Spleen (tissue), 7 donors: ENCODE results near the gene MAP4K3.

Experiments used
- POLR2A ChIP-seq, 3 donors: fragments of 450-650 bp; IDR thresholded peaks; one replicate each; pipeline ENCODE4 v1.5.1; 2017; ENCODE audit warnings: antibody characterized with exemption in 3 of 3, mild to moderate bottlenecking in 1 of 3
- TF ChIP-seq, protein P1 (sequence below), 11 experiments: fragments of 200-600 bp in 7 of 11; fragments of 450-650 bp in 4 of 11; sonication (generic) in 4 of 11; IDR thresholded peaks in 8 of 11; conservative IDR thresholded peaks in 3 of 11; 1 replicate in 7 of 11; 2 replicates in 4 of 11; pipeline versions ENCODE4 v1.4.0 to v1.8.0; 2016 to 2021; ENCODE audit warnings: antibody characterized with exemption in 11 of 11, inconsistent platforms in 4 of 11, mild to moderate bottlenecking in 1 of 11
- donor health status: DM: no; HTN: no; CAD: no; lungs with moderate emphysema.
- donor health status: DM: no; HTN: no; CAD: no.
- donor health status: DM: no; HTN: no; CAD: no.

DNA sequence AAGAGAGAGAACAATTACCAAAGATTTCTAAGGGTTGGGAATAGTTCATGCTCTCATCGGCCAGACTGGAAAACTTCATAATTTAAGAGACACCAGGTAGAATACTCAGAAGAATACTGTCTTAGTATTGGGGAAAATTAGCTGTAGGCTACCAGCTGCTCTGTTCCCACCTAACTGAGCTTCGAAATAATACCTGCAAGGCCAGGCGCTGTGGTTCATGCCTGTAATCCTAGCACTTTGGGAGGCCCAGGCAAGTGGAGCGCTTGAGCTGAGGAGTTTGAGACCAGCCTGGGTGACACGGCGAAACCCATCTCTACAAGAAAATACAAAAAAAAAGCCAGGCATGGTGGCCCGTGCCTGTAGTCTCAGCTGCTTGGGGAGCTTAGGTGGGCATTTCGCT lies 35.8 kb downstream of the MAP4K3 start:
- TF ChIP-seq, protein P1, sequence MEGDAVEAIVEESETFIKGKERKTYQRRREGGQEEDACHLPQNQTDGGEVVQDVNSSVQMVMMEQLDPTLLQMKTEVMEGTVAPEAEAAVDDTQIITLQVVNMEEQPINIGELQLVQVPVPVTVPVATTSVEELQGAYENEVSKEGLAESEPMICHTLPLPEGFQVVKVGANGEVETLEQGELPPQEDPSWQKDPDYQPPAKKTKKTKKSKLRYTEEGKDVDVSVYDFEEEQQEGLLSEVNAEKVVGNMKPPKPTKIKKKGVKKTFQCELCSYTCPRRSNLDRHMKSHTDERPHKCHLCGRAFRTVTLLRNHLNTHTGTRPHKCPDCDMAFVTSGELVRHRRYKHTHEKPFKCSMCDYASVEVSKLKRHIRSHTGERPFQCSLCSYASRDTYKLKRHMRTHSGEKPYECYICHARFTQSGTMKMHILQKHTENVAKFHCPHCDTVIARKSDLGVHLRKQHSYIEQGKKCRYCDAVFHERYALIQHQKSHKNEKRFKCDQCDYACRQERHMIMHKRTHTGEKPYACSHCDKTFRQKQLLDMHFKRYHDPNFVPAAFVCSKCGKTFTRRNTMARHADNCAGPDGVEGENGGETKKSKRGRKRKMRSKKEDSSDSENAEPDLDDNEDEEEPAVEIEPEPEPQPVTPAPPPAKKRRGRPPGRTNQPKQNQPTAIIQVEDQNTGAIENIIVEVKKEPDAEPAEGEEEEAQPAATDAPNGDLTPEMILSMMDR (IDR thresholded peaks at IDR 0.05 in 8 of 11, conservative IDR thresholded peaks at IDR 0.05 in 3 of 11): no peak
- no peak for TF ChIP-seq POLR2A (IDR thresholded peaks at IDR 0.05)
